Kidney tubule cell (primary cell): ENCODE measurements around the gene SH3YL1.

Experiments
- DNase-seq: peaks from one replicate; pipeline ENCODE4 v3.0.0-alpha.2; 2018; ENCODE audit warnings: low spot score

SH3YL1 gene

GRCh38 chr2:281381-281780 lies 17.5 kb upstream of the SH3YL1 start:
- DNase-seq, result no peak

GRCh38 chr2:280650-281110 lies 16.8 kb upstream of the SH3YL1 start:
- DNase-seq, result peak; percentile 20

- DNase-seq, result no peak
Observed at GRCh38 chr2:279956-280649, 16.3 kb upstream of the SH3YL1 start.

- DNase-seq, result no peak
Observed at GRCh38 chr2:279366-279765, 15.5 kb upstream of the SH3YL1 start.

- no peak for DNase-seq
Observed at GRCh38 chr2:278927-279320, 15.1 kb upstream of the SH3YL1 start.

- peak; percentile 56 for DNase-seq
Observed at GRCh38 chr2:278312-278926, 14.6 kb upstream of the SH3YL1 start.

GRCh38 chr2:275466-275865 lies 11.6 kb upstream of the SH3YL1 start:
- no peak for DNase-seq

GRCh38 chr2:274503-274902 lies 10.7 kb upstream of the SH3YL1 start:
- DNase-seq, result no peak

GRCh38 chr2:273333-273732 lies 9.5 kb upstream of the SH3YL1 start:
- DNase-seq, result no peak

- peak; percentile 47 for DNase-seq
Observed at GRCh38 chr2:271917-272316, 8.1 kb upstream of the SH3YL1 start.

- no peak for DNase-seq
Observed at GRCh38 chr2:270861-271260, 7.0 kb upstream of the SH3YL1 start.

- no peak for DNase-seq
Observed at GRCh38 chr2:269356-270030, 5.7 kb upstream of the SH3YL1 start.

- DNase-seq, result no peak
Observed at GRCh38 chr2:268323-268722, 4.5 kb upstream of the SH3YL1 start.

- peak; percentile 97 for DNase-seq
Observed at GRCh38 chr2:264493-265468, 949 bp upstream of the SH3YL1 start, which contains the start of gene ACP1. ACP1 (plus strand) TSS chr2:264947; CDS start chr2:264965, 18 bp downstream.

- peak; percentile 24 for DNase-seq
Observed at GRCh38 chr2:263022-263738, 652 bp downstream of the SH3YL1 start.

GRCh38 chr2:262117-262516 lies 1.7 kb downstream of the SH3YL1 start:
- DNase-seq, result no peak

- peak; percentile 70 for DNase-seq
Observed at GRCh38 chr2:260507-261161, 3.2 kb downstream of the SH3YL1 start.

- DNase-seq, result no peak
Observed at GRCh38 chr2:259789-260331, 4.0 kb downstream of the SH3YL1 start.

GRCh38 chr2:258933-259332 lies 4.9 kb downstream of the SH3YL1 start:
- no peak for DNase-seq

GRCh38 chr2:257842-258241 lies 6.0 kb downstream of the SH3YL1 start:
- no peak for DNase-seq
